Stomach (tissue), 9 donors: ENCODE results near the gene TRANK1. TPM values are rescaled to one million over a fixed set of nuclear protein-coding genes. Genes with fewer than 3 reads are reported as not detected.
A peak's percentile ranks its signal among the peaks of the same experiment; 100 is the strongest.

Experiments
- DNase-seq, 2 donors: peaks; one replicate each; pipeline versions ENCODE4 v3.0.0 to v3.0.0-alpha.2; 2013 to 2019
- H3K27ac ChIP-seq, 5 donors: fragments of 200-600 bp in 4 of 5; sonication (generic) in 4 of 5; one replicate each; pipeline ENCODE4 v1.5.1; 2013 to 2019; ENCODE audit warnings: mild to moderate bottlenecking in 1 of 5, moderate library complexity in 1 of 5
- H3K27me3 ChIP-seq, 3 donors: fragments of 200-600 bp; sonication (generic); one replicate each; pipeline ENCODE4 v1.5.1; 2017 to 2019; ENCODE audit warnings: mixed run types in 1 of 3
- H3K36me3 ChIP-seq, 4 donors: fragments of 200-600 bp; sonication (generic); 1 replicate in 3 of 4; 2 replicates in 1 of 4; pipeline ENCODE4 v1.5.1; 2016 to 2019
- H3K4me1 ChIP-seq, 4 donors: fragments of 200-600 bp; sonication (generic); one replicate each; pipeline ENCODE4 v1.5.1; 2016 to 2019
- H3K4me3 ChIP-seq, 4 donors: fragments of 200-600 bp; sonication (generic) in 3 of 4; one replicate each; pipeline ENCODE4 v1.5.1; 2016 to 2019; ENCODE audit warnings: mild to moderate bottlenecking in 1 of 4
- H3K9me3 ChIP-seq, 4 donors: fragments of 200-600 bp; sonication (generic); one replicate each; pipeline ENCODE4 v1.5.1; 2016 to 2019
- EP300 ChIP-seq: sonication (generic); formaldehyde crosslinking; IDR thresholded peaks from one replicate; pipeline ENCODE4 v1.6.1; 2017; ENCODE audit warnings: antibody characterized with exemption
- POLR2A ChIP-seq, 4 donors: fragments of 450-650 bp; IDR thresholded peaks; one replicate each; pipeline ENCODE4 v1.6.1; 2016; ENCODE audit warnings: antibody characterized with exemption in 4 of 4, control low read depth in 2 of 4, mild to moderate bottlenecking in 1 of 4, moderate library complexity in 1 of 4
- POLR2AphosphoS5 ChIP-seq, 3 donors: sonication (generic); formaldehyde crosslinking; IDR thresholded peaks; one replicate each; pipeline ENCODE4 v1.6.1; 2016; ENCODE audit warnings: antibody characterized with exemption in 3 of 3
- WGBS, 5 donors: extraction: QIAGEN DNeasy Blood & Tissue Kit in 3 of 5; methylation state at CpG; one replicate each; pipeline versions ENCODE4 v1.1.5 to v1.1.7; 2013 to 2018; 5-methylcytosine and 5-hydroxymethylcytosine counted together
- intact Hi-C: fragments of 100-400 bp; cut with DNase I; formaldehyde crosslinking; loops from one replicate; pipeline ENCODE4 v1.15.1; 2023; ENCODE audit warnings: low total_unique reads
- polyA plus RNA-seq, 3 donors: library from polyadenylated mRNA; stranded (reverse); fragments of 200-250 nt; gene quantifications; one replicate each; pipeline ENCODE4 v1.2.3, GENCODE V29; 2013
- total RNA-seq, 5 donors: library from RNA; depleted of rRNA; stranded (reverse); fragments of >200 nt; gene quantifications; one replicate each; pipeline versions ENCODE4 v1.1.0 to v1.2.3, GENCODE V29; 2014 to 2016
- TF ChIP-seq, protein P1 (sequence below), 7 experiments: fragments of 450-650 bp in 4 of 7; fragments of 200-600 bp in 3 of 7; sonication (generic) in 3 of 7; IDR thresholded peaks; one replicate each; pipeline ENCODE4 v1.5.1; 2016 to 2019; ENCODE audit warnings: antibody characterized with exemption in 7 of 7, control low read depth in 2 of 7, mild to moderate bottlenecking in 1 of 7
- donor health status: healthy with polysubstance abuse.
- donor health status: Bipolar disorder and iron deficiency.
- donor health status: healthy.

TRANK1 gene
- total and polyA plus RNA-seq, 8 donors = 1.2 to 27.2 (median 6.4) TPM

DNA sequence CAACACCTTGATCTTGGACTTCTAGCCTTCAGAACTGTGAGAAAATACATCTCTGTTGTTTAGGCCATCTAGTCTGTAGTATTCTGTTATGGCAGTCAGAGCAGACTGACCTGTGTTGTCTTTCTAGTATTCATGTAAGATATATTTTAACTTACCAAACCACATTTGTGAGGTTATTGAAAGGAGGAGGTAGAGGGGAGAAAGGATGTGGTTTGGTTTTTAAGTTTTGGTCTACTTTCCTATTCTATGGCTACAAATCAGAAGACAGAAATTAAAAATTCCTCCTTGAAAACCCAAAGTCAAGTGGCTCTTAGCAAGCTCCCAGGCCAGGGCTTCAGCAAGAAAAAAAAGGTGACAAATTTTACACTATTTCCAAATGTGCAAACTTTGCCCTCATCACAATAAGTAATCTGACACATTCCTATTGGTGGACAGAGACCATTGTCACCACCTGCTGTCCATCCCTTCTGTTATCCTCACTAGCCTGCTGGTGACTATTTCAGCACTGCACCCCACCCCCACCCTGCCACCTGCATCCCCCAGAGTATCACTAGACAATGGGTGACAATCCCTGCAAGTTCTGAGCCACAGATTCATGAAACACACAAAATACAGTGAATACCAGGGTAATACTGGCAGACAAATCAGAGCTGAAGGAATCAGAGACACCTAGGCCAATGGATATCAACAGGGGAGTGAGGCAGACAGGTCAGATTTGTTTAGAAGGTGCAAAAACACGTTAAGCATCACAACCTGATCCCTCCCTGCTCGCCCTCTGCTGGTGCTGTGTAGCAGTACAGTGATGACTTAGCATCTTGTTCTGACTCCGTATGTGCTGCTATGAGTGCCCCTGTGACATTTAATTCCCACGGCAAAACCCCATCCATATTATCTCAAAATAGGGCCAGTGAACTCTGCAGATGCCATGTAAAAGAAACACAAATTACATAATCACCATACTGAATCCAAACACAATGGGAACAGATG, 101.5 kb downstream of the TRANK1 start:
- Histone ChIP-seq H3K27me3 (no peaks in the 10 kb centered on the region), H3K27ac (no peak overlapping the region), H3K9me3 (peaks cover 0 to 8% (median 2%) of the 10 kb centered on the region in 4 donors), H3K4me1 (no peaks in the 10 kb centered on the region), H3K36me3 (peaks cover 16 to 90% (median 86%) of the 10 kb centered on the region in 4 donors), H3K4me3 (no peak overlapping the region)
- peak in 1 of 2 donors; percentile 43 for DNase-seq
- TF ChIP-seq POLR2AphosphoS5 (IDR thresholded peaks at IDR 0.05) = no peak
- TF ChIP-seq, protein P1, sequence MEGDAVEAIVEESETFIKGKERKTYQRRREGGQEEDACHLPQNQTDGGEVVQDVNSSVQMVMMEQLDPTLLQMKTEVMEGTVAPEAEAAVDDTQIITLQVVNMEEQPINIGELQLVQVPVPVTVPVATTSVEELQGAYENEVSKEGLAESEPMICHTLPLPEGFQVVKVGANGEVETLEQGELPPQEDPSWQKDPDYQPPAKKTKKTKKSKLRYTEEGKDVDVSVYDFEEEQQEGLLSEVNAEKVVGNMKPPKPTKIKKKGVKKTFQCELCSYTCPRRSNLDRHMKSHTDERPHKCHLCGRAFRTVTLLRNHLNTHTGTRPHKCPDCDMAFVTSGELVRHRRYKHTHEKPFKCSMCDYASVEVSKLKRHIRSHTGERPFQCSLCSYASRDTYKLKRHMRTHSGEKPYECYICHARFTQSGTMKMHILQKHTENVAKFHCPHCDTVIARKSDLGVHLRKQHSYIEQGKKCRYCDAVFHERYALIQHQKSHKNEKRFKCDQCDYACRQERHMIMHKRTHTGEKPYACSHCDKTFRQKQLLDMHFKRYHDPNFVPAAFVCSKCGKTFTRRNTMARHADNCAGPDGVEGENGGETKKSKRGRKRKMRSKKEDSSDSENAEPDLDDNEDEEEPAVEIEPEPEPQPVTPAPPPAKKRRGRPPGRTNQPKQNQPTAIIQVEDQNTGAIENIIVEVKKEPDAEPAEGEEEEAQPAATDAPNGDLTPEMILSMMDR (IDR thresholded peaks at IDR 0.05) = peak in 2 of 7 experiments; percentile 14 to 26
- 56 to 63% (median 58%) methylated on average over 4 of the region's 4 CpGs for whole genome bisulfite sequencing, 5 donors
- intact Hi-C loops = no loop called here

DNA sequence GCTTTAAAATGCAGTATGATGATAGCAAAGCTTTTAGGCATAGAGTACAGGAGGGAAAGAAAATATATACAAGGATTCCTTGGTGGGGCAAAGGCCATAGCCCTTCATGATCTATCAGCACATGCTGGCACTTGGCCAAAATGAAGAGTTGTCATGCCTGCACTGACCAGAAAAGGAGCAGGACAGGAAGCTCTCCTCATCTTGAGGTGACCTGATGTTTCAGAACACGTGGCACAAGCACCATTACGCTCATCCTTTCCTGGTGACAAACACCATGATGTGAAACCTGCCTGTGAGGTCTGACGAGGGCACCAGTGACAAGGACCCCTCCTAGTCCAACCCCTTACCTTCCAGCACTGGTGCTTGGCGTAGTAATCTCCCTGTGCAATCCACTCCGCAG, 102.6 kb downstream of the TRANK1 start:
- intact Hi-C loops = no loop called here
- H3K27me3 ChIP-seq = no peaks in the 10 kb centered on the region

DNA sequence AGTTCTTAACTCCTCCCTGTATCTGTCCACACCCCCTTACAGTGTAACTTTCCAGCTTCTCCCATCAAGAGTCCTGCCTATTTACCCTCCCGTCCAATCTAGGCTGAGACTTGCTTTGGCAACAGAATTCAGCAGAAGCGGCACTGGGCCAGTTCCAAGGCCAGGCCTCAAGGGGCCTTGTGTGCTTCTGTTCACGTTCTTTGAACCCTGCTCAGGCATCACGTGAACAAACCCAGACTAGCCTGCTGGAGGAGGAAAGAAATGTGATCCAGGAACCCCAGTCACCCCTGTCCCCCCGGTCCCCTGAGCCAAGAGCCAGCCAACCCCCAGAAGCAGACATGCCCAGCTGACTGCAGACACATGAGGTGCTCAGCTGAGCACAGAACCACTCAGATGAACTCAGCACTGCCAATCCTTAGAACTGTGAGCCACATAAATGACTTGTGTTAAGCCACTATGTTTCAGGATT, 104.4 kb downstream of the TRANK1 start:
- Histone ChIP-seq H3K9me3 (peaks cover 0 to 8% (median 2%) of the 10 kb centered on the region in 4 donors), H3K36me3 (peaks cover 22 to 94% (median 88%) of the 10 kb centered on the region in 4 donors), H3K4me3 (no peak overlapping the region), H3K4me1 (no peaks in the 10 kb centered on the region), H3K27me3 (no peaks in the 10 kb centered on the region), H3K27ac (no peak overlapping the region)
- WGBS, 5 donors = 83 to 93% (median 88%) methylated on average over 5 of the region's 5 CpGs
- peak in 1 of 2 donors; percentile 12 for DNase-seq
- intact Hi-C loops = no loop called here
- TF ChIP-seq POLR2AphosphoS5 (IDR thresholded peaks at IDR 0.05) (no peak), POLR2A (IDR thresholded peaks at IDR 0.05) (no peak), EP300 (no peak)
- TF ChIP-seq, protein P1 (IDR thresholded peaks at IDR 0.05) = no peak

More for the DNA sequence above, 102.6 kb downstream of the TRANK1 start:
- peaks cover 0 to 8% (median 2%) of the 10 kb centered on the region in 4 donors for H3K9me3 ChIP-seq
- no peaks in the 10 kb centered on the region for H3K4me1 ChIP-seq
- DNase-seq = no peak
- H3K4me3 ChIP-seq = no peak overlapping the region
- 91 to 95% (median 94%) methylated on average over 3 to 5 of the region's 5 CpGs for WGBS, 5 donors
- no peak overlapping the region for H3K27ac ChIP-seq
- no peak for TF ChIP-seq POLR2A (IDR thresholded peaks at IDR 0.05)
- TF ChIP-seq POLR2AphosphoS5 (IDR thresholded peaks at IDR 0.05) = no peak
- TF ChIP-seq, protein P1 (IDR thresholded peaks at IDR 0.05) = no peak
- no peak for TF ChIP-seq EP300
- peaks cover 22 to 96% (median 91%) of the 10 kb centered on the region in 4 donors for H3K36me3 ChIP-seq

GRCh38 chr3:36837089-36837488, 107.8 kb downstream of the TRANK1 start:
- TF ChIP-seq EP300 = no peak
- TF ChIP-seq, protein P1 (IDR thresholded peaks at IDR 0.05) = no peak
- TF ChIP-seq POLR2A (IDR thresholded peaks at IDR 0.05) = no peak
- TF ChIP-seq POLR2AphosphoS5 (IDR thresholded peaks at IDR 0.05) = no peak
- WGBS, 5 donors = 62 to 70% (median 68%) methylated on average over 3 of the region's 3 CpGs
- Histone ChIP-seq H3K9me3 (peaks cover 0 to 8% (median 2%) of the 10 kb centered on the region in 4 donors), H3K27me3 (no peaks in the 10 kb centered on the region), H3K27ac (no peak overlapping the region), H3K4me3 (no peak overlapping the region), H3K4me1 (no peaks in the 10 kb centered on the region), H3K36me3 (peaks cover 32 to 93% (median 87%) of the 10 kb centered on the region in 4 donors)
- intact Hi-C loops = no loop called here
- no peak for DNase-seq
